Measurements from ENCODE around the gene ARHGEF10L. TPM values are rescaled to one million over a fixed set of nuclear protein-coding genes. Genes with fewer than 3 reads are reported as not detected.

Gene ARHGEF10L
- total RNA-seq, 1 donor from 2014 or later, result 75.6 TPM

DNA sequence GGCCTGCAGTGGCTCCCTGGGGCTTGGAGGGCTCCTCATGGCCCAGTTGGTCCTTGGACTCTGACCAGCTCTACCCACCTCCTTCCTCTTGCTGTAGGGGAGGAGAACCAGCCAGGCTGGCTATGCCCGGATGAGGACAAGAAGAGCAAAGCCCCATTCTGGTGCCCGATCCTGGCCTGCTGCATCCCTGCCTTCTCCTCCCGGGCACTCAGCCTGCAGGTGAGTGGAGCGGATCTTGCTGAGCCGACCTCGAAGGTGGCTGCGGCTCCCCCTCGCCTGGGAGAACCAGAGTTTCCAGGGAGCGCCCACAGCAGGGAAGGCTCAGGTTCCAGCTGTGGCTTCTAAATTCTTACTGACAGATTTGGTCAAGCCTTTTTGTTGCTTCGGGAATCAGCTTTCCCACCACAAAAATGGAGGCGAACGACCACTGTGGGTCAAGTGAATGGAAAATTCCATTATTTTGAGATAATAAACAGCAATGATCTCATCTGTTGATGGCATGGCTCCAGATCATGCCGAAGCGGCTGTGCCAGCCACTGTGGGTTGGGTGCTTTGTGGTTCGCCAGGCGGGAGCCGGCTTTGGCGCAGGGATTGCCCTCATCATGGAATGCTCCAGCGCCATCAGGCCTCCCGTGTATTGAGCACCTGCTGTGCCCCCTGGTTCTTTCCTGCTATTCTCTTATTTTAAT, 109.1 kb downstream of the ARHGEF10L start:
- no peak overlapping the region for H3K4me3 ChIP-seq
- peaks cover 0 to 15% of the 10 kb centered on the region in 2 donors for H3K36me3 ChIP-seq
- no peaks in the 10 kb centered on the region for H3K27me3 ChIP-seq
- H3K4me1 ChIP-seq, result peaks cover 10% of the 10 kb centered on the region
- TF ChIP-seq POLR2AphosphoS5 (IDR thresholded peaks at IDR 0.05; ENCODE audit: insufficient read depth in 1 of 2, low read depth in 1 of 2) (no peak), POLR2A (IDR thresholded peaks at IDR 0.05) (no peak)
- TF ChIP-seq, protein P1, sequence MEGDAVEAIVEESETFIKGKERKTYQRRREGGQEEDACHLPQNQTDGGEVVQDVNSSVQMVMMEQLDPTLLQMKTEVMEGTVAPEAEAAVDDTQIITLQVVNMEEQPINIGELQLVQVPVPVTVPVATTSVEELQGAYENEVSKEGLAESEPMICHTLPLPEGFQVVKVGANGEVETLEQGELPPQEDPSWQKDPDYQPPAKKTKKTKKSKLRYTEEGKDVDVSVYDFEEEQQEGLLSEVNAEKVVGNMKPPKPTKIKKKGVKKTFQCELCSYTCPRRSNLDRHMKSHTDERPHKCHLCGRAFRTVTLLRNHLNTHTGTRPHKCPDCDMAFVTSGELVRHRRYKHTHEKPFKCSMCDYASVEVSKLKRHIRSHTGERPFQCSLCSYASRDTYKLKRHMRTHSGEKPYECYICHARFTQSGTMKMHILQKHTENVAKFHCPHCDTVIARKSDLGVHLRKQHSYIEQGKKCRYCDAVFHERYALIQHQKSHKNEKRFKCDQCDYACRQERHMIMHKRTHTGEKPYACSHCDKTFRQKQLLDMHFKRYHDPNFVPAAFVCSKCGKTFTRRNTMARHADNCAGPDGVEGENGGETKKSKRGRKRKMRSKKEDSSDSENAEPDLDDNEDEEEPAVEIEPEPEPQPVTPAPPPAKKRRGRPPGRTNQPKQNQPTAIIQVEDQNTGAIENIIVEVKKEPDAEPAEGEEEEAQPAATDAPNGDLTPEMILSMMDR (IDR thresholded peaks at IDR 0.05), result no peak
- H3K9me3 ChIP-seq, result no peaks in the 10 kb centered on the region
- no peak for DNase-seq (ENCODE audit: extremely low spot score in 2 of 2)
- peak overlapping the region; percentile 36 for H3K27ac ChIP-seq
- intact Hi-C loops (cut with DNase I), result no loop called here

GRCh38 chr1:17649371-17650106, 110.0 kb downstream of the ARHGEF10L start:
- peaks cover 0 to 15% of the 10 kb centered on the region in 2 donors for H3K36me3 ChIP-seq
- intact Hi-C loops (cut with DNase I), result no loop called here
- TF ChIP-seq POLR2A (IDR thresholded peaks at IDR 0.05) (no peak), POLR2AphosphoS5 (IDR thresholded peaks at IDR 0.05; ENCODE audit: insufficient read depth in 1 of 2, low read depth in 1 of 2) (no peak)
- TF ChIP-seq, protein P1 (IDR thresholded peaks at IDR 0.05), result no peak

GRCh38 chr1:17653276-17653675, 113.8 kb downstream of the ARHGEF10L start:
- DNase-seq (ENCODE audit: extremely low spot score in 2 of 2), result no peak
- TF ChIP-seq POLR2A (IDR thresholded peaks at IDR 0.05), result no peak
- TF ChIP-seq, protein P1 (IDR thresholded peaks at IDR 0.05), result no peak
- TF ChIP-seq POLR2AphosphoS5 (IDR thresholded peaks at IDR 0.05; ENCODE audit: insufficient read depth in 1 of 2, low read depth in 1 of 2), result no peak
- no peak overlapping the region for H3K27ac ChIP-seq
- peaks cover 8% of the 10 kb centered on the region for H3K4me1 ChIP-seq
- no peaks in the 10 kb centered on the region for H3K27me3 ChIP-seq
- H3K4me3 ChIP-seq, result no peak overlapping the region
- intact Hi-C loops (cut with DNase I), result no loop called here
- peaks cover 0 to 33% of the 10 kb centered on the region in 2 donors for H3K36me3 ChIP-seq
- H3K9me3 ChIP-seq, result no peaks in the 10 kb centered on the region

More at GRCh38 chr1:17649371-17650106, 110.0 kb downstream of the ARHGEF10L start:
- Histone ChIP-seq H3K27ac (no peak overlapping the region), H3K27me3 (no peaks in the 10 kb centered on the region), H3K9me3 (no peaks in the 10 kb centered on the region), H3K4me3 (no peak overlapping the region), H3K4me1 (peaks cover 10% of the 10 kb centered on the region)
- DNase-seq (ENCODE audit: extremely low spot score in 2 of 2), result no peak

GRCh38 chr1:17653728-17654351, 114.3 kb downstream of the ARHGEF10L start:
- TF ChIP-seq, protein P1 (IDR thresholded peaks at IDR 0.05), result peak in 1 of 3 experiments; percentile 31
- TF ChIP-seq POLR2A (IDR thresholded peaks at IDR 0.05), result no peak
- Histone ChIP-seq H3K36me3 (peaks cover 0 to 34% of the 10 kb centered on the region in 2 donors), H3K9me3 (no peaks in the 10 kb centered on the region), H3K4me1 (peaks cover 2% of the 10 kb centered on the region), H3K27ac (no peak overlapping the region), H3K4me3 (no peak overlapping the region), H3K27me3 (no peaks in the 10 kb centered on the region)
- DNase-seq (ENCODE audit: extremely low spot score in 2 of 2), result no peak
- intact Hi-C loops (cut with DNase I), result no loop called here

Measured in vagina (tissue), 2 donors.